Measurements from ENCODE around the gene TSACC. TPM values are rescaled to one million over a fixed set of nuclear protein-coding genes. Genes with fewer than 3 reads are reported as not detected.

TSACC gene
- total and polyA plus RNA-seq, 9 of the 15 experiments (the other 6 are each of a cell fraction or from before 2014, with no cell fraction given) = 0.45 to 7.4 (median 2.6) TPM

- TF ChIP-seq RAD21 (CRISPR knock-in tag; conservative IDR thresholded peaks at IDR 0.05 in 1 of 2, IDR thresholded peaks at IDR 0.05 in 1 of 2) = no peak
- TF ChIP-seq RBBP5 (IDR thresholded peaks at IDR 0.05; ENCODE audit: borderline replicate concordance, insufficient read depth, low read length, poor library complexity, severe bottlenecking) = no peak
- peak; percentile 50; the same call in 1 of the 2 replicates for TF ChIP-seq SUPT5H (IDR thresholded peaks at IDR 0.05)
Measured at GRCh38 chr1:156295391-156295947, 42.9 kb upstream of the TSACC start, which contains the start of gene GLMP (continued).

GRCh38 chr1:156298852-156299357 lies 39.4 kb upstream of the TSACC start, which contains the start of gene VHLL:
Gene VHLL (minus strand): TSS chr1:156299307. CDS start chr1:156299189, 118 bp downstream.
- Histone ChIP-seq H3K4me3 (no peak within 1 kb of the TSS), H3K4me1 (replicated peaks in 1 of 2; ENCODE audit: control insufficient read depth in 2 of 2, insufficient read depth in 2 of 2, low read length in 2 of 2) (peaks cover 7 to 17% of the 10 kb centered on the region in 2 experiments; a peak in 4 of 5 replicates), H3K27ac (ENCODE audit: extremely low read depth, low read depth, low read length) (no peak within 1 kb of the TSS), H4K20me1 (replicated peaks; ENCODE audit: control insufficient read depth, insufficient read depth, low read length) (no peaks in the 10 kb centered on the region), H3K4me2 (ENCODE audit: insufficient read depth, low read length) (no peak within 1 kb of the TSS), H3K79me2 (ENCODE audit: control insufficient read depth, insufficient read depth, low read length) (no peaks in the 10 kb centered on the region), H3K9me3 (replicated peaks; ENCODE audit: control insufficient read depth, insufficient read depth, low read depth, low read length) (no peaks in the 10 kb centered on the region), H3K27me3 (ENCODE audit: control insufficient read depth in 2 of 2, insufficient read depth in 2 of 2, low read length in 2 of 2) (peaks cover 0 to 2% of the 10 kb centered on the region in 2 experiments; a peak in 1 of 5 replicates), H2AFZ (ENCODE audit: low read depth, low read length) (no peak within 1 kb of the TSS), H3K36me3 (ENCODE audit: control insufficient read depth, insufficient read depth, low read length) (no peaks in the 10 kb centered on the region; the same call in 2 of the 3 replicates), H3K9ac (ENCODE audit: insufficient read depth in 1 of 2, low read depth in 2 of 2, low read length in 2 of 2) (peak within 1 kb of the TSS in 1 of 2 experiments; percentile 39; a peak in 1 of 4 replicates), H3K9me1 (ENCODE audit: control insufficient read depth, insufficient read depth, low read length) (no peaks in the 10 kb centered on the region)
- DNase-seq (ENCODE audit: extremely low read depth in 1 of 4, low spot score in 3 of 4) (no peak), FAIRE-seq (no peak), ATAC-seq (no peak)
- TF ChIP-seq SP2 (IDR thresholded peaks at IDR 0.05; ENCODE audit: extremely low read depth, low read depth, low read length, poor library complexity, severe bottlenecking) (no peak), CHCHD3 (CRISPR knock-in tag; IDR thresholded peaks at IDR 0.05) (no peak), ELF4 (CRISPR knock-in tag; IDR thresholded peaks at IDR 0.05) (no peak)
- TF ChIP-seq, protein P1, sequence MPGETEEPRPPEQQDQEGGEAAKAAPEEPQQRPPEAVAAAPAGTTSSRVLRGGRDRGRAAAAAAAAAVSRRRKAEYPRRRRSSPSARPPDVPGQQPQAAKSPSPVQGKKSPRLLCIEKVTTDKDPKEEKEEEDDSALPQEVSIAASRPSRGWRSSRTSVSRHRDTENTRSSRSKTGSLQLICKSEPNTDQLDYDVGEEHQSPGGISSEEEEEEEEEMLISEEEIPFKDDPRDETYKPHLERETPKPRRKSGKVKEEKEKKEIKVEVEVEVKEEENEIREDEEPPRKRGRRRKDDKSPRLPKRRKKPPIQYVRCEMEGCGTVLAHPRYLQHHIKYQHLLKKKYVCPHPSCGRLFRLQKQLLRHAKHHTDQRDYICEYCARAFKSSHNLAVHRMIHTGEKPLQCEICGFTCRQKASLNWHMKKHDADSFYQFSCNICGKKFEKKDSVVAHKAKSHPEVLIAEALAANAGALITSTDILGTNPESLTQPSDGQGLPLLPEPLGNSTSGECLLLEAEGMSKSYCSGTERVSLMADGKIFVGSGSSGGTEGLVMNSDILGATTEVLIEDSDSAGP (CRISPR knock-in tag; IDR thresholded peaks at IDR 0.05) = no peak
- in situ Hi-C loops (cut with MboI) (no loop called here), intact Hi-C loops (cut with micrococcal nuclease) (no loop called here)
- WGBS (ENCODE audit: insufficient coverage, low coverage, missing lambda C conversion rate) = 43% methylated on average over 19 of the region's 19 CpGs
- CTCF ChIA-PET (ENCODE audit: low intra/inter-chr PET ratio) = no interaction called here
- BruUV-seq (replicated peaks) = no TSS peak
- POLR2A ChIA-PET = interaction anchor here (0.7 to 2.0 kb wide), 3 partner anchors 12 to 17 kb away, joined by 3 to 11 read pairs (median 3); partner anchors contain the start of genes SMG5 and TMEM79

Data from K562 (cell line).